Uterine smooth muscle cell (primary cell): ENCODE data around the gene CMA1. TPM values are rescaled to one million over a fixed set of nuclear protein-coding genes. Genes with fewer than 3 reads are reported as not detected.

ENCODE experiments used
- total RNA-seq: library from RNA; depleted of rRNA; stranded (reverse); fragments of >200 nt; gene quantifications from 2 replicates; pipeline ENCODE4 v1.2.3, GENCODE V29; 2014

The CMA1 gene
- not detected in 2 replicates for total RNA-seq

GRCh38 chr14:24508155-24508840 lies at the start of gene CMA1:
Gene CMA1, minus strand, starts transcription at chr14:24508265. Its CDS starts 30 bp downstream, at chr14:24508235.

Other genes with a start within 250 kb of the CMA1 start
- 0.25 and 0.55 TPM in 2 replicates for gene TGM1, start 245.1 kb downstream of the CMA1 start, total RNA-seq
- 17.9 and 28.6 TPM in 2 replicates for gene RABGGTA, start 236.7 kb downstream of the CMA1 start, total RNA-seq
- gene DHRS1, start 208.5 kb downstream of the CMA1 start, total RNA-seq = 13.3 and 19.2 TPM in 2 replicates
- 22.6 and 29.0 TPM in 2 replicates for gene NOP9, start 208.4 kb downstream of the CMA1 start, total RNA-seq
- 1.6 and 2.9 TPM in 2 replicates for gene CIDEB, start 200.3 kb downstream of the CMA1 start, total RNA-seq
- gene LTB4R2, start 198.1 kb downstream of the CMA1 start, total RNA-seq = 3.7 and 3.8 TPM in 2 replicates
- 1.2 and 1.5 TPM in 2 replicates for gene LTB4R, start 196.8 kb downstream of the CMA1 start, total RNA-seq
- 5.1 and 8.1 TPM in 2 replicates for gene ADCY4, start 173.2 kb downstream of the CMA1 start, total RNA-seq
- gene RIPK3, start 168.3 kb downstream of the CMA1 start, total RNA-seq = 0.50 and 1.00 TPM in 2 replicates
- gene NFATC4, start 140.1 kb downstream of the CMA1 start, total RNA-seq = 62.5 and 76.2 TPM in 2 replicates
- gene NYNRIN, start 109.3 kb downstream of the CMA1 start, total RNA-seq = 9.1 and 13.2 TPM in 2 replicates
- gene CBLN3, start 78.6 kb downstream of the CMA1 start, total RNA-seq = 1.5 and 5.5 TPM in 2 replicates
- gene KHNYN, start 78.3 kb downstream of the CMA1 start, total RNA-seq = 60.5 and 61.6 TPM in 2 replicates
- 11.6 and 12.9 TPM in 2 replicates for gene SDR39U1, start 65.5 kb downstream of the CMA1 start, total RNA-seq
- gene CTSG, start 68.0 kb upstream of the CMA1 start, total RNA-seq = not detected in 2 replicates
- gene GZMH, start 101.4 kb upstream of the CMA1 start, total RNA-seq = not detected in 2 replicates
- gene GZMB, start 125.9 kb upstream of the CMA1 start, total RNA-seq = not detected in 2 replicates